ENCODE results near the gene ZNF684.
A peak's percentile ranks its signal among the peaks of the same experiment; 100 is the strongest.
"Not testable (repeated sequence)": the region's sequence is repeated elsewhere in the genome, so short reads cannot be mapped to it uniquely, and the experiment has no call there.

The ZNF684 gene

DNA sequence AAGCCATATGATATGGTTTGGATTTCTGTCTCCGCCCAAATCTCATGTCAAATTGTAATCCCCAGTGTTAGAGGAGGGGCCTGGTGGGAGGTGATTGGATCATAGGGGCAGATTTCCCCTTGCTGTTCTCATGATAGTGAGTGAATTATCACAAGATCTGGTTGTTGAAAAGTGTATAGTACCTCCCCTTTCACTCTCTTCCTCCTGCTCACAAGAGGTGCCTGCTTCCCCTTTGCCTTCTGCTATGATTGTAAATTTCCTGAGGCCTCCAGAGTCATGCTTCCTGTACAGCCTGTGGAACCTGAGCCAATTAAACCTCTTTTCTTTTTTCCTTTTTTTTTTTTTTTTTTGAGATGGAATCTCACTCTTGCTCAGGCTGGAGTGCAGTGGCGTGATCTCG is 43.4 kb downstream of the ZNF684 start:
- not testable (repeated sequence) for DNase-seq (ENCODE audit: low spot score)

DNA sequence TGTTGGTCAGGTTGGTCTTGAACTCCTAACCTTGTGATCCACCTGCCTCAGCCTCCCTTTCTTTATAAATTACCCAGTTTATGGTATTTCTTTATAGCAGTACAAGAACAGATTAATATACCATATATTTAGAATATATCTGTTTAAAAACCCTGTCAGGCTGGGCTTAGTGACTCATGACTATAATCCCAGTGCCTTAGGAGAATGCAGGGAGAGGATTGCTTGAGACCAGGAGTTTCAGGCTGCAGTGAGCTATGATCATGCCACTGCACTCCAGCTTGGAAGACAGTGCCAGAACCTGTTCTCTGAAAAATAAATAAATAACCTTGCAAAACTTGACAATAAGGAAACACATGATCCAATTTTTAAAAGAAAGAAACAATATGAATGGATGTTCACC is 43.9 kb downstream of the ZNF684 start:
- no peak for DNase-seq (ENCODE audit: low spot score)

DNA sequence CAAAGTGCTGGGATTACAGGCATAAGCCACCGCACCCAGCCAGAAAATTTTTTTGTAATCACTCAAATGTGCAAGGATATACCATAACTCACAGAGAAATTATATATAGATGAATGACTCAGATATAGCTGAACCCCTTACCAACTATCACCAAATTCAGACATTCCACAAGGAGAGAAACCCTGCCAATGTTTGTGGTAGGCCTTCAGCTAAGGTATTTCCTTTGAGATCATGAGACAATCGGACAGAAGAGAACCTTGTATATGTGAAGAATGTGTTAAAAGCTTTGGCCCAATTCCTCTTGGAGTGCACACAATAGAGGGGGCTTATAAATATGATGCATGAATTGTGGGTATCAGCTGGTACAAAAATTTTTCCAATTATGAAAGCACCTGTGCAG is 50.7 kb downstream of the ZNF684 start:
- DNase-seq (ENCODE audit: low spot score) = no peak

DNA sequence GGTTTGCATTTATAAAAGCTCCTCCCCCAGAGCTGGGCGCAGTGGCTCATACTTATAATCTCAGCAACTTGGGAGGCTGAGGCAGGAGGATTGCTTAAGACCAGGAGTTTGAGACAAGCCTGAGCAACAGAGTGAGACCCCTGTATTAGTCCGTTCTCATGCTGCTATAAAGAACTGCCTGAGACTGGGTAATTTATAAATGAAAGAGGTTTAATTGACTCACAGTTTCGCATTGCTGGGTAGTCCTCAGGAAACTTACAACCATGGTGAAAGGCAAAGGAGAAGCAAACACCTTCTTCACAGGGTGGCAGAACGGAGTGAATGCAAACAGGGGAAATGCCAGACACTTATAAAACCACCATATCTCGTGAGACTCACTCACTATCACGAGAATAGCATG is 52.5 kb downstream of the ZNF684 start:
- no peak for DNase-seq (ENCODE audit: low spot score)

DNA sequence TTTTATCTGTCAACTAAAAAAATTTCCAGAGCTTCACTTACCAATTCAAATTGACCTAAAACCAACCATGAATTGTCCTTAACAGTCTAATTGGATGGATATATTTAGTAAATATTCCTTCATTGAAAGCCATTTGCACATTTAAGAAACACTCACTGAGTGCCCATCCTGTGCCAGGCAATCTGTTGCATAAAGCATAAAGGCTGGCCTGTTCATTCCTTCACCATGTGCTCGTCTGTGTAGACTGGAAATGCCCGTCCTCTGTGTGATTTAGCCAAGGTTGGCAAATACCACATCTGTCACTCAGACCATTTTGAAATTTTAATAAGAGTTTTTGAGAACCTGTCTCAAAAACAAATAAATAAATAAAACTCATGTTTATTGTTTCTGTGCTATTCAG is 57.1 kb downstream of the ZNF684 start:
- no peak for DNase-seq (ENCODE audit: low spot score)

DNA sequence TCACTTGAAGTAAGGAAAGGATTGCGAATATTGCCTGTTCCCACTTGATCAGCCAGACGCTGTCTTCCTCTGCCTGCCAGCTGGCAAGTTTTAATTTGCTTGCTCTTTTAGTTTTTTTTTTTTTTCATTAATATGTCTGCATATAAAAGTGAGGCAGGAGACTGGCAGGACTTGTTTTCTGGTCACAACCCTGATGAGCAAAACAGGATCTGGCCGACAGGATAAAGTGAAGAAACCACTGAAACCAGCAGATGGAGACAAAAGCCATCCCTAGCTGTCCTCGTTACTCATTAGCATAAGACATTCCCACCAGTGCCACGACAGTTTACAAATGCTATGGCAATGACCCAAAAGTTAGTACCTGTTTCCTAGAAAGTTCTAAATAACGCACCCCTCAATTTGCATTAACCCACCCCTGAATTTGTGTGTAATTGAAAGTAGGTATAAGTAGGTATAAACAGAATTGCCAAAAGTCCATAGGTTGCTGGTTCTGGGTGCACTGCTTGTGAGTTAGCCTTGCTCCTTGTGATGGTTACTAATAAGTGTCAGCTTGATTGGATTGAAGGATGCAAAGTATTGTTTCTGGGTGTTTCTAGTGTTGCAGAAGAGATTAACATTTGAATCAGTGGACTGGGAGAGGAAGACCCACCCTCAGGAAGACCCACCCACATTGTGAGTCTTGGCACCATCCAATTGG is 60.8 kb downstream of the ZNF684 start:
- DNase-seq (ENCODE audit: low spot score) = peak; percentile 22

DNA sequence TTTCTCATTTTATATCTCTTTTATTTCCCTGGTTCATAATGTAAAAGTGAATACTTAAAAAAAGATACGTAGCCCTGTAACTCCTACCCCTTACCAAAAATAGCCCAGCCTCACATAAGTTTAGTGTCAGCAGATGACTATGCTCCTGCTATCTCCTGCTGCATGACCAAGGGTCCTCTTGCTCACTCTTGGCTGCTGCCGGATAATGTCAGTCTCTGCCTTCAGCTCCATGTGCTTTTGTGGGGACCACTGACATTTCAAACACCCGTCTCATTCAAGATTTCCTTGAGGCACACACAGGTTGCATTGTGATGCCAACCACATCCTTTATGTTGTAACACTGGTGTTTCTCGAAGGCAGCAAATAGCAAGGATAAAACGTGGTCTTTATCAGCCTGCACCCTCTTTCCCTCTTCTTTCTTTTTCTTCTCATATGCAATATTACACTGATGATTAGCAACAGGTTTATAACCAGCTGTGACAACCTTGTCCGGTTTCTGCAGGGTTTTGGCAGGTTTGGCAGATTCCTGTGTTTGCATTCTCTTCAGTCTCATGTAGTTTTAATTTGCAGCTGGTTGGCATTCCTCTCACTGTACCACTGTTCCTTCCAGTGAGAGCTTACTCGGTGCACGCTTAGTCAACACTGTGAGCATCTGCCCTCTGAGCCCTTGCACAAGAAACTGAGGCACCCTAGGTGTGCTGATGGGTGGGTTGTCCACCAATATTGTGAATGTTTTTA is 62.2 kb downstream of the ZNF684 start:
- DNase-seq (ENCODE audit: low spot score) = no peak

DNA sequence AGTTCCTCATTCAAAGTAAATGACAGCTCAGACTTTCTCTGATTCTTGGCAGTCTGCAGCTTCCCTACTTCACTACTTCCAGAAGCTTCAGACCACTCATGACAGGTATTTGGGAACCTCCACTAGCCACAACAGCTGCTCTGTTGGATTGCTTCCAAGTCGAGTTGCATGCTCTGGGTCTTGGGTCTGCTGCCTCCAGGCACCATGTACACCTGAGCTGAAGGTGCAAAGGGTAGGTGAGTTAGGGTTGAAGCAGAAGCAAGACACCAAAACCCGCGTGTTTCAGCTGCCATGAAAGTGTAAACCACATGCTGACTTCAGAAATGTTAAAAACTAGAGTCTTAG is 62.7 kb downstream of the ZNF684 start:
- DNase-seq (ENCODE audit: low spot score) = no peak

DNA sequence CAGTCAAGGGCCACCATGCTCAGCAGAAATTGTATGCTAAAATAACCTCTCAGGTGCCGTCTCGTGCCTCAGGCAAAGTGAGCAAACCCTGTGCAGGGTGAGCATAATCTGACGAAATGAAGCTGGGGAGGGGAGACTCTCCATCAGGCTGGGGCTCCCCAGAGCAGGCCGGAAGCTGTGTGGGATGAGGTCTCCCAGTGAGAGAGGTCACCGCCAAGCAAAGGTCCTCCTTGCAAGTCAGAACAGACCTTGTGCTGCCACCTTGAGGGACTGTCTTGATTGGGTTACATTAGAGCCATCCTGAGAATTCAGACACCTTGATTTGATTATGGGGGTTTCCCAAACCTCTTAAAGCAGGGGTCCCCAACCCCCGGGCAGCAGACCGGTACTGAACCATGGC is 64.2 kb downstream of the ZNF684 start:
- no peak for DNase-seq (ENCODE audit: low spot score)
